Right lobe of liver (tissue), 4 donors: Measurements from ENCODE around the gene P2RY2.

Experiments
- POLR2A ChIP-seq: fragments of 450-650 bp; IDR thresholded peaks from one replicate; pipeline ENCODE4 v1.6.1; 2017; ENCODE audit warnings: antibody characterized with exemption, mild to moderate bottlenecking
- TF ChIP-seq, protein P1 (sequence below), 4 donors: fragments of 200-600 bp in 3 of 4; fragments of 450-650 bp in 1 of 4; IDR thresholded peaks; one replicate each; pipeline versions ENCODE4 v1.5.1 to v1.8.0; 2016 to 2022; ENCODE audit warnings: antibody characterized with exemption in 4 of 4, mild to moderate bottlenecking in 2 of 4
- donor health status: DM: no; HTN: no; CAD: no.
- donor health status: DM: no; HTN: no; CAD: no.
- donor health status: DM: no; HTN: yes; CAD: no.

DNA sequence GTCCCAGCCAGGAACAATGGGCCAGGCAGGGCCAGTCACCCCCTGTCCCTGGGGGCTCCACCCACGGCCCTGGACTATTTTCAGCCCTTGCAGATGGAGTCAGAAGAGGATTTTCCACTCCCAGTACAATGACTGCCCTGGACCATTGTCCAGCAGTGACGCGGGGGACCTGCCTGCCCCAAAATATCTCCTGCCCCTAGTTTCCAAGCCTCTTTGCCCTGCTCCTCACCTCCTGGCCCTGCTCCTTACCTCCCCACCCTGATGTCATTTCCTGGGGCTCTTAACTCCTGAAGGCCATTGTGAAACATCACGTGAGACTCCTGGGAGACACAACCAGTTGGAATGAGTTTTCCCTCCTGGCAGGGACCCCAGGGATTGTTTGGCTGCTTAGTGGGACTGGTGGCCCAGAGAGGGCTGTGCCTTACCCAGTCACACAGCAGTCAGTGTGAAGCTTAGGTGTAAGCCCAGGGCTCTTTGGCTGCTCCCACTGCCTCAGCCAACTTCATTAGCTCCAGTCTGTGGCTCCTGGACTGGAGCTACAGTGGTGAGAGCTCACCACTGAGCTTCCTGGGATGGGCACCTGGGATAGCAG is 22.2 kb downstream of the P2RY2 start:
- TF ChIP-seq, protein P1, sequence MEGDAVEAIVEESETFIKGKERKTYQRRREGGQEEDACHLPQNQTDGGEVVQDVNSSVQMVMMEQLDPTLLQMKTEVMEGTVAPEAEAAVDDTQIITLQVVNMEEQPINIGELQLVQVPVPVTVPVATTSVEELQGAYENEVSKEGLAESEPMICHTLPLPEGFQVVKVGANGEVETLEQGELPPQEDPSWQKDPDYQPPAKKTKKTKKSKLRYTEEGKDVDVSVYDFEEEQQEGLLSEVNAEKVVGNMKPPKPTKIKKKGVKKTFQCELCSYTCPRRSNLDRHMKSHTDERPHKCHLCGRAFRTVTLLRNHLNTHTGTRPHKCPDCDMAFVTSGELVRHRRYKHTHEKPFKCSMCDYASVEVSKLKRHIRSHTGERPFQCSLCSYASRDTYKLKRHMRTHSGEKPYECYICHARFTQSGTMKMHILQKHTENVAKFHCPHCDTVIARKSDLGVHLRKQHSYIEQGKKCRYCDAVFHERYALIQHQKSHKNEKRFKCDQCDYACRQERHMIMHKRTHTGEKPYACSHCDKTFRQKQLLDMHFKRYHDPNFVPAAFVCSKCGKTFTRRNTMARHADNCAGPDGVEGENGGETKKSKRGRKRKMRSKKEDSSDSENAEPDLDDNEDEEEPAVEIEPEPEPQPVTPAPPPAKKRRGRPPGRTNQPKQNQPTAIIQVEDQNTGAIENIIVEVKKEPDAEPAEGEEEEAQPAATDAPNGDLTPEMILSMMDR (IDR thresholded peaks at IDR 0.05) = no peak
- no peak for TF ChIP-seq POLR2A
